ENCODE results near the gene SCN5A. TPM values are rescaled to one million over a fixed set of nuclear protein-coding genes. Genes with fewer than 3 reads are reported as not detected.

Gene SCN5A
- polyA plus RNA-seq, 1 of the 3 experiments (the other 2 are of a cell fraction): 0.18 TPM

DNA sequence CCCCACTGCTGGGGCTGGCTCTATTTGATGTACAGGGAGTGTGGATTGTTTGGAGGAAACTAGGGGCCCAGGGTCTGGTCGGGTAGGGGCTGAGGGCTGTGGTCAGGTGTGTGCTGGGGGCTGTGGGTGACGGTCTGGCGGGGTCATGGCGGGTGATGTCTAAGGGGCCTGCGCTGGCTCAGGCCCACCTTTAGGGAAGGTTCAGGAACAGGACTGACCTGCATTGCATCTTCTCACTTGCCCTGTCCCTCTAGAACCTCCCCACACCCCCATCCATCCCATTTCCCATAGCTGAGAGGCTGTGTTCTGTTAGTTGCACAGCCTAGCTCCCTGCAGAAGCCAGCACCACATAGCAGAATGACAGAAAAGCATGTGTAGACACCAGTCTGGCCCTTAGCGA lies 39.1 kb downstream of the SCN5A start:
- Histone ChIP-seq H3K9ac (no peak overlapping the region), H3K9me3 (no peaks in the 10 kb centered on the region), H3K4me2 (no peak overlapping the region), H3K27ac (ENCODE audit: low read depth in 2 of 2, low read length in 1 of 2) (no peak overlapping the region), H3K4me1 (ENCODE audit: control insufficient read depth in 1 of 2, insufficient read depth in 2 of 2, low read depth in 1 of 2, low read length in 1 of 2) (no peaks in the 10 kb centered on the region), H3F3A (replicated peaks; ENCODE audit: insufficient read depth) (no peaks in the 10 kb centered on the region), H3K27me3 (ENCODE audit: insufficient read depth) (no peaks in the 10 kb centered on the region), H3K9me2 (no peaks in the 10 kb centered on the region), H2AFZ (ENCODE audit: low read depth) (no peak overlapping the region), H3K36me3 (replicated peaks in 1 of 2; ENCODE audit: control insufficient read depth in 1 of 2, insufficient read depth in 2 of 2, low read length in 1 of 2) (no peaks in the 10 kb centered on the region), H4K20me1 (ENCODE audit: insufficient read depth) (no peaks in the 10 kb centered on the region), H3K79me2 (ENCODE audit: insufficient read depth) (no peaks in the 10 kb centered on the region), H3K4me3 (ENCODE audit: low read depth in 2 of 2, low read length in 1 of 2) (no peak overlapping the region)
- DNase-seq: no peak
- ChIA-PET POLR2A (no interaction called here), CTCF (interaction anchor here (1.0 to 3.7 kb wide), 3 partner anchors 11 to 89 kb away, joined by 3 to 15 read pairs (median 3); no protein-coding TSS in a partner anchor)
- TF ChIP-seq EZH2phosphoT487 (IDR thresholded peaks at IDR 0.05; ENCODE audit: borderline replicate concordance, low read depth) (no peak), GATA2 (CRISPR knock-in tag; IDR thresholded peaks at IDR 0.05) (no peak)
- WGBS (ENCODE audit: low lambda C conversion rate): 68% methylated on average over 4 of the region's 6 CpGs

DNA sequence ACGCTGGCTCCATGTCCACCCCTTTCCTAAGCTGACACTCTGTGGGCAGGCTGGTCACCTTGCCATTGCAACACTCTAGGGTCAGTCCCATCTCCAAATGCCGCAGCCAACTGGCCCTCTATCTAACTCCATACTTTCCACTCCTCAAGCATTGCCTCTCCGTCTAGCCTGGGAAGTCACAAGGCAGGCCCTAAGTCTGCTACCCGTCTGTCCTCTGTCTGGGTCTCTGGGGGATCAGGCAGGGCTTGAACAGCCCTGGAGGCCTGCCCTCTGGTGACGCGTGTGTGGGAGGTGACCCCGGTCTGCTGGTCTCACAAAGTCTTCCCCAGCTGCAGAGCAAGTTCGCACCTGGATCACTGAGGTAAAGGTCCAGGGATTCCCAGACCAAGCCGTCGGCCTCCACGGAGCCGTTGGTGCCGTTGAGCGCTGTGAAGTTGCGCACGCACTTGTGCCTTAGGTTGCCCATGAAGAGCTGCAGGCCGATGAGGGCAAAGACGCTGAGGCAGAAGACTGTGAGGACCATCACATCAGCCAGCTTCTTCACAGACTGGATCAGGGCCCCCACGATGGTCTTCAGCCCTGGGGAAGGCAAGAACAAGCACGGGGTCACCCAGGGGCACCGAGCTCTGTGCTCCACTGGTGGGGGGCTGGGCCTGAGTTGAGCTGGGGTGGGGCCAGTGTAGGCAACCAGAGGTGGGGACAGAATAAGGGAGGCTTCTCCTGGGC lies 39.9 kb downstream of the SCN5A start:
- H3K9me3 ChIP-seq: no peaks in the 10 kb centered on the region
- no peaks in the 10 kb centered on the region for H3K9me2 ChIP-seq
- H3K27me3 ChIP-seq (ENCODE audit: insufficient read depth): no peaks in the 10 kb centered on the region
- H3F3A ChIP-seq (replicated peaks; ENCODE audit: insufficient read depth): no peaks in the 10 kb centered on the region
- H3K4me2 ChIP-seq: no peak overlapping the region
- H3K36me3 ChIP-seq (replicated peaks in 1 of 2; ENCODE audit: control insufficient read depth in 1 of 2, insufficient read depth in 2 of 2, low read length in 1 of 2): no peaks in the 10 kb centered on the region
- H2AFZ ChIP-seq (ENCODE audit: low read depth): no peak overlapping the region
- H3K9ac ChIP-seq: no peak overlapping the region
- H3K4me3 ChIP-seq (ENCODE audit: low read depth in 2 of 2, low read length in 1 of 2): no peak overlapping the region
- no peak overlapping the region for H3K27ac ChIP-seq (ENCODE audit: low read depth in 2 of 2, low read length in 1 of 2)
- 65% methylated on average over 20 of the region's 21 CpGs for WGBS (ENCODE audit: low lambda C conversion rate)
- CTCF ChIA-PET: interaction anchor here (1.0 to 1.2 kb wide), 3 partner anchors 12 to 41 kb away, joined by 3 to 4 read pairs (median 3); no protein-coding TSS in a partner anchor
- POLR2A ChIA-PET: no interaction called here
- H4K20me1 ChIP-seq (ENCODE audit: insufficient read depth): no peaks in the 10 kb centered on the region
- H3K4me1 ChIP-seq (ENCODE audit: control insufficient read depth in 1 of 2, insufficient read depth in 2 of 2, low read depth in 1 of 2, low read length in 1 of 2): no peaks in the 10 kb centered on the region
- TF ChIP-seq TCF12 (IDR thresholded peaks at IDR 0.05): no peak
- TF ChIP-seq, protein P1, sequence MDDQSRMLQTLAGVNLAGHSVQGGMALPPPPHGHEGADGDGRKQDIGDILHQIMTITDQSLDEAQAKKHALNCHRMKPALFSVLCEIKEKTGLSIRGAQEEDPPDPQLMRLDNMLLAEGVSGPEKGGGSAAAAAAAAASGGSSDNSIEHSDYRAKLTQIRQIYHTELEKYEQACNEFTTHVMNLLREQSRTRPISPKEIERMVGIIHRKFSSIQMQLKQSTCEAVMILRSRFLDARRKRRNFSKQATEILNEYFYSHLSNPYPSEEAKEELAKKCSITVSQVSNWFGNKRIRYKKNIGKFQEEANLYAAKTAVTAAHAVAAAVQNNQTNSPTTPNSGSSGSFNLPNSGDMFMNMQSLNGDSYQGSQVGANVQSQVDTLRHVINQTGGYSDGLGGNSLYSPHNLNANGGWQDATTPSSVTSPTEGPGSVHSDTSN (IDR thresholded peaks at IDR 0.05): no peak
- TF ChIP-seq ELF1 (IDR thresholded peaks at IDR 0.05): no peak
- TF ChIP-seq SIN3A (IDR thresholded peaks at IDR 0.05; ENCODE audit: borderline replicate concordance, low read depth, low read length): no peak
- no peak for TF ChIP-seq RXRA (IDR thresholded peaks at IDR 0.05; ENCODE audit: borderline replicate concordance, low read depth)
- TF ChIP-seq, protein P2, sequence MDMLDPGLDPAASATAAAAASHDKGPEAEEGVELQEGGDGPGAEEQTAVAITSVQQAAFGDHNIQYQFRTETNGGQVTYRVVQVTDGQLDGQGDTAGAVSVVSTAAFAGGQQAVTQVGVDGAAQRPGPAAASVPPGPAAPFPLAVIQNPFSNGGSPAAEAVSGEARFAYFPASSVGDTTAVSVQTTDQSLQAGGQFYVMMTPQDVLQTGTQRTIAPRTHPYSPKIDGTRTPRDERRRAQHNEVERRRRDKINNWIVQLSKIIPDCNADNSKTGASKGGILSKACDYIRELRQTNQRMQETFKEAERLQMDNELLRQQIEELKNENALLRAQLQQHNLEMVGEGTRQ (IDR thresholded peaks at IDR 0.05; ENCODE audit: borderline replicate concordance, low read depth, low read length): no peak
- TF ChIP-seq RFX5 (IDR thresholded peaks at IDR 0.05; ENCODE audit: low read length): no peak
- TF ChIP-seq, protein P3, sequence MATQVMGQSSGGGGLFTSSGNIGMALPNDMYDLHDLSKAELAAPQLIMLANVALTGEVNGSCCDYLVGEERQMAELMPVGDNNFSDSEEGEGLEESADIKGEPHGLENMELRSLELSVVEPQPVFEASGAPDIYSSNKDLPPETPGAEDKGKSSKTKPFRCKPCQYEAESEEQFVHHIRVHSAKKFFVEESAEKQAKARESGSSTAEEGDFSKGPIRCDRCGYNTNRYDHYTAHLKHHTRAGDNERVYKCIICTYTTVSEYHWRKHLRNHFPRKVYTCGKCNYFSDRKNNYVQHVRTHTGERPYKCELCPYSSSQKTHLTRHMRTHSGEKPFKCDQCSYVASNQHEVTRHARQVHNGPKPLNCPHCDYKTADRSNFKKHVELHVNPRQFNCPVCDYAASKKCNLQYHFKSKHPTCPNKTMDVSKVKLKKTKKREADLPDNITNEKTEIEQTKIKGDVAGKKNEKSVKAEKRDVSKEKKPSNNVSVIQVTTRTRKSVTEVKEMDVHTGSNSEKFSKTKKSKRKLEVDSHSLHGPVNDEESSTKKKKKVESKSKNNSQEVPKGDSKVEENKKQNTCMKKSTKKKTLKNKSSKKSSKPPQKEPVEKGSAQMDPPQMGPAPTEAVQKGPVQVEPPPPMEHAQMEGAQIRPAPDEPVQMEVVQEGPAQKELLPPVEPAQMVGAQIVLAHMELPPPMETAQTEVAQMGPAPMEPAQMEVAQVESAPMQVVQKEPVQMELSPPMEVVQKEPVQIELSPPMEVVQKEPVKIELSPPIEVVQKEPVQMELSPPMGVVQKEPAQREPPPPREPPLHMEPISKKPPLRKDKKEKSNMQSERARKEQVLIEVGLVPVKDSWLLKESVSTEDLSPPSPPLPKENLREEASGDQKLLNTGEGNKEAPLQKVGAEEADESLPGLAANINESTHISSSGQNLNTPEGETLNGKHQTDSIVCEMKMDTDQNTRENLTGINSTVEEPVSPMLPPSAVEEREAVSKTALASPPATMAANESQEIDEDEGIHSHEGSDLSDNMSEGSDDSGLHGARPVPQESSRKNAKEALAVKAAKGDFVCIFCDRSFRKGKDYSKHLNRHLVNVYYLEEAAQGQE (IDR thresholded peaks at IDR 0.05; ENCODE audit: low read depth, low read length): no peak
- no peak for TF ChIP-seq GATA2 (CRISPR knock-in tag; IDR thresholded peaks at IDR 0.05)
- no peak for TF ChIP-seq YY1 (IDR thresholded peaks at IDR 0.05; ENCODE audit: low read depth)
- TF ChIP-seq TEAD4 (IDR thresholded peaks at IDR 0.05; ENCODE audit: borderline replicate concordance, insufficient read depth): no peak
- no peak for TF ChIP-seq GABPA (IDR thresholded peaks at IDR 0.05; ENCODE audit: low read depth)
- no peak for TF ChIP-seq FOXM1 (IDR thresholded peaks at IDR 0.05; ENCODE audit: low read depth)
- TF ChIP-seq SMC3 (IDR thresholded peaks at IDR 0.05; ENCODE audit: low read depth, low read length): no peak
- TF ChIP-seq RAD21 (IDR thresholded peaks at IDR 0.05; ENCODE audit: low read length): no peak
- no peak for TF ChIP-seq TAF1 (IDR thresholded peaks at IDR 0.05; ENCODE audit: borderline replicate concordance, low read depth, low read length)
- no peaks in the 10 kb centered on the region for H3K79me2 ChIP-seq (ENCODE audit: insufficient read depth)
- DNase-seq: no peak

Data from SK-N-SH (cell line).